Ovary (tissue), 3 donors: Measurements from ENCODE around the gene CD81.

Experiments used
- EP300 ChIP-seq: sonication (generic); formaldehyde crosslinking; IDR thresholded peaks from one replicate; pipeline ENCODE4 v1.6.1; 2017; ENCODE audit warnings: antibody characterized with exemption
- POLR2A ChIP-seq: fragments of 450-650 bp; IDR thresholded peaks from one replicate; pipeline ENCODE4 v1.6.1; 2017; ENCODE audit warnings: antibody characterized with exemption, mild to moderate bottlenecking, moderate library complexity
- TF ChIP-seq, protein P1 (sequence below), 3 donors: fragments of 450-650 bp in 2 of 3; fragments of 200-600 bp in 1 of 3; IDR thresholded peaks; one replicate each; pipeline versions ENCODE4 v1.5.1 to v1.8.0; 2016 to 2022; ENCODE audit warnings: antibody characterized with exemption in 3 of 3, mild to moderate bottlenecking in 1 of 3
- donor health status: DM: no; HTN: no; CAD: no.

DNA sequence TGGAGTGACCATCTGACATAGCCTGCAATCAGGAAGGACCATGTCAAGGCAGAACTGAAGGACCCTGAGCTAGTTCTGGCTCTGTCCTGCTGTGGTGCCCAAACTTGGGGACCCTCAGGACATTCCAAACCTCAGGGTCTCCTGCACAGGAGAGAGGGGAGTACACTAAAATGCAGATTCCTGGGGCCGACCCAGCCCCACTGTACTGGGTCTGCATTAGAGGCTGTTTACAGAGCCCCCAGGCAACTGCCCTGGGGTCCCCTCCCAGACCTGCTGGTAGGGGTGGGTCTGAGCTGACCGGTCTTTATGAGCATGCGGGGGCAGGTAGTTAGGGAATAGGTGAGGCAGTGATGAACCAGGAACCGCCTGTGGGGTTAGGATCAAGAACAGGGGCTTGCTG, 60.4 kb downstream of the CD81 start:
- TF ChIP-seq, protein P1, sequence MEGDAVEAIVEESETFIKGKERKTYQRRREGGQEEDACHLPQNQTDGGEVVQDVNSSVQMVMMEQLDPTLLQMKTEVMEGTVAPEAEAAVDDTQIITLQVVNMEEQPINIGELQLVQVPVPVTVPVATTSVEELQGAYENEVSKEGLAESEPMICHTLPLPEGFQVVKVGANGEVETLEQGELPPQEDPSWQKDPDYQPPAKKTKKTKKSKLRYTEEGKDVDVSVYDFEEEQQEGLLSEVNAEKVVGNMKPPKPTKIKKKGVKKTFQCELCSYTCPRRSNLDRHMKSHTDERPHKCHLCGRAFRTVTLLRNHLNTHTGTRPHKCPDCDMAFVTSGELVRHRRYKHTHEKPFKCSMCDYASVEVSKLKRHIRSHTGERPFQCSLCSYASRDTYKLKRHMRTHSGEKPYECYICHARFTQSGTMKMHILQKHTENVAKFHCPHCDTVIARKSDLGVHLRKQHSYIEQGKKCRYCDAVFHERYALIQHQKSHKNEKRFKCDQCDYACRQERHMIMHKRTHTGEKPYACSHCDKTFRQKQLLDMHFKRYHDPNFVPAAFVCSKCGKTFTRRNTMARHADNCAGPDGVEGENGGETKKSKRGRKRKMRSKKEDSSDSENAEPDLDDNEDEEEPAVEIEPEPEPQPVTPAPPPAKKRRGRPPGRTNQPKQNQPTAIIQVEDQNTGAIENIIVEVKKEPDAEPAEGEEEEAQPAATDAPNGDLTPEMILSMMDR (IDR thresholded peaks at IDR 0.05): no peak
- TF ChIP-seq EP300: no peak
- TF ChIP-seq POLR2A: no peak
